HG03175 (cell line): Measurements from ENCODE around the gene CALHM3.
A peak's percentile ranks its signal among the peaks of the same experiment; 100 is the strongest.
"Not testable (repeated sequence)": the region's sequence is repeated elsewhere in the genome, so short reads cannot be mapped to it uniquely, and the experiment has no call there.

Experiments used
- ATAC-seq: cut with Tn5 transposase; IDR thresholded peaks from one replicate; pipeline ENCODE4 v1.9.1; 2021; ENCODE audit warnings: mild to moderate bottlenecking, moderate library complexity; ENCODE audit not compliant: unreplicated experiment

The CALHM3 gene

GRCh38 chr10:103479135-103479534 lies at the start of gene CALHM3:
Gene CALHM3 (minus strand): TSS chr10:103479240. CDS start chr10:103479032, 208 bp downstream.
- ATAC-seq: no peak

- no peak for ATAC-seq
Measured at GRCh38 chr10:103528549-103528948, 49.5 kb upstream of the CALHM3 start.

- ATAC-seq: not testable (repeated sequence)
Measured at GRCh38 chr10:103527476-103527875, 48.4 kb upstream of the CALHM3 start.

GRCh38 chr10:103525901-103526300 lies 46.9 kb upstream of the CALHM3 start:
- ATAC-seq: no peak

GRCh38 chr10:103523683-103524082 lies 44.6 kb upstream of the CALHM3 start:
- no peak for ATAC-seq

- not testable (repeated sequence) for ATAC-seq
Measured at GRCh38 chr10:103522006-103522405, 43.0 kb upstream of the CALHM3 start.

GRCh38 chr10:103519798-103520197 lies 40.8 kb upstream of the CALHM3 start:
- no peak for ATAC-seq

- no peak for ATAC-seq
Measured at GRCh38 chr10:103517234-103518085, 38.4 kb upstream of the CALHM3 start.

- ATAC-seq: no peak
Measured at GRCh38 chr10:103514244-103514643, 35.2 kb upstream of the CALHM3 start.

- no peak for ATAC-seq
Measured at GRCh38 chr10:103513380-103514060, 34.5 kb upstream of the CALHM3 start.

GRCh38 chr10:103512591-103513379 lies 33.7 kb upstream of the CALHM3 start:
- no peak for ATAC-seq

GRCh38 chr10:103512166-103512565 lies 33.1 kb upstream of the CALHM3 start:
- no peak for ATAC-seq

GRCh38 chr10:103510791-103511752 lies 32.0 kb upstream of the CALHM3 start:
- no peak for ATAC-seq

GRCh38 chr10:103510046-103510685 lies 31.1 kb upstream of the CALHM3 start:
- ATAC-seq: no peak

GRCh38 chr10:103507235-103508191 lies 28.5 kb upstream of the CALHM3 start:
- ATAC-seq: no peak

GRCh38 chr10:103506061-103506460 lies 27.0 kb upstream of the CALHM3 start:
- ATAC-seq: no peak

- peak; percentile 38 for ATAC-seq
Measured at GRCh38 chr10:103504181-103504783, 25.2 kb upstream of the CALHM3 start.

GRCh38 chr10:103503777-103504176 lies 24.7 kb upstream of the CALHM3 start:
- not testable (repeated sequence) for ATAC-seq
